NOMO-1 (cell line): ENCODE data around the gene ASIP.
"Not testable (repeated sequence)": the region's sequence is repeated elsewhere in the genome, so short reads cannot be mapped to it uniquely, and the experiment has no call there.

Experiments used
- DNase-seq, 2 experiments: peaks; one replicate each; lab custom pipeline; 2025; ENCODE audit not compliant: unreplicated experiment in 2 of 2; lab: John Stamatoyannopoulos, UW

ASIP gene

GRCh38 chr20:34242015-34242414 is 792 bp downstream of the ASIP start:
- DNase-seq, result not testable (repeated sequence)

GRCh38 chr20:34242879-34243278 is 1.7 kb downstream of the ASIP start:
- DNase-seq, result no peak

GRCh38 chr20:34243377-34243776 is 2.2 kb downstream of the ASIP start:
- no peak for DNase-seq

GRCh38 chr20:34246126-34246626 is 5.0 kb downstream of the ASIP start:
- DNase-seq, result no peak

GRCh38 chr20:34249291-34249690 is 8.1 kb downstream of the ASIP start:
- peak; percentile 50 to 92 for DNase-seq

- DNase-seq, result no peak
These were observed 8.8 kb downstream of the ASIP start for GRCh38 chr20:34250005-34250404.

- no peak for DNase-seq
These were observed 10.4 kb downstream of the ASIP start for GRCh38 chr20:34251619-34252018.

GRCh38 chr20:34252431-34253086 is 11.3 kb downstream of the ASIP start:
- not testable (repeated sequence) for DNase-seq

GRCh38 chr20:34254979-34255378 is 13.8 kb downstream of the ASIP start:
- no peak for DNase-seq

GRCh38 chr20:34256629-34257124 is 15.5 kb downstream of the ASIP start:
- DNase-seq, result no peak

- DNase-seq, result no peak
These were observed 19.2 kb downstream of the ASIP start for GRCh38 chr20:34260208-34260942.

- DNase-seq, result peak; percentile 68 to 90
These were observed 21.5 kb downstream of the ASIP start for GRCh38 chr20:34262488-34263288.

GRCh38 chr20:34263468-34263867 is 22.2 kb downstream of the ASIP start:
- not testable (repeated sequence) for DNase-seq

- DNase-seq, result no peak
These were observed 22.9 kb downstream of the ASIP start for GRCh38 chr20:34264141-34264540.

GRCh38 chr20:34268145-34268544 is 26.9 kb downstream of the ASIP start:
- DNase-seq, result no peak

GRCh38 chr20:34268851-34269636 is 27.8 kb downstream of the ASIP start:
- DNase-seq, result no peak

- DNase-seq, result no peak
These were observed 28.9 kb downstream of the ASIP start for GRCh38 chr20:34269996-34270627.

- no peak for DNase-seq
These were observed 30.7 kb downstream of the ASIP start for GRCh38 chr20:34271956-34272355.

GRCh38 chr20:34274694-34275093 is 33.5 kb downstream of the ASIP start:
- DNase-seq, result no peak

GRCh38 chr20:34281177-34281576 is 40.0 kb downstream of the ASIP start:
- DNase-seq, result peak; percentile 5 to 12
